HepG2 (cell line): ENCODE data around the gene ALKBH5. TPM values are rescaled to one million over a fixed set of nuclear protein-coding genes. Genes with fewer than 3 reads are reported as not detected.

Source experiments
- ADNP ChIP-seq: sonication (generic); formaldehyde crosslinking; IDR thresholded peaks from 2 replicates; pipeline ENCODE4 v1.4.0; 2020; ENCODE audit warnings: missing genetic modification reagents
- CHCHD3 ChIP-seq: sonication (generic); formaldehyde crosslinking; IDR thresholded peaks from 2 replicates; pipeline ENCODE4 v1.8.0; 2022; ENCODE audit warnings: mild to moderate bottlenecking, missing genetic modification reagents, moderate library complexity
- CREBL2 ChIP-seq: sonication (generic); formaldehyde crosslinking; IDR thresholded peaks from 2 replicates; pipeline ENCODE4 v1.8.1; 2023; ENCODE audit warnings: missing genetic modification reagents, mild to moderate bottlenecking, borderline replicate concordance
- DMAP1 ChIP-seq: IDR thresholded peaks from 2 replicates; pipeline ENCODE4 v1.6.1; 2016
- DNMT1 ChIP-seq: sonication (generic); formaldehyde crosslinking; IDR thresholded peaks from 2 replicates; pipeline ENCODE4 v1.5.1; 2020; ENCODE audit warnings: mild to moderate bottlenecking, missing genetic modification reagents
- DZIP1 ChIP-seq: sonication (generic); formaldehyde crosslinking; IDR thresholded peaks from 2 replicates; pipeline ENCODE4 v1.5.0; 2020; ENCODE audit warnings: mild to moderate bottlenecking, missing genetic modification reagents
- ELF4 ChIP-seq: sonication (generic); formaldehyde crosslinking; IDR thresholded peaks from 2 replicates; pipeline ENCODE4 v1.5.0; 2020; ENCODE audit warnings: missing genetic modification reagents, mild to moderate bottlenecking, moderate library complexity, borderline replicate concordance
- GPN1 ChIP-seq: sonication (generic); formaldehyde crosslinking; IDR thresholded peaks from 2 replicates; pipeline ENCODE4 v1.5.1; 2020; ENCODE audit warnings: missing genetic modification reagents, borderline replicate concordance
- JUND ChIP-seq: sonication (generic); formaldehyde crosslinking; IDR thresholded peaks from 2 replicates; pipeline ENCODE4 v1.8.0; 2022; ENCODE audit warnings: mild to moderate bottlenecking, missing genetic modification reagents
- SIN3A ChIP-seq: IDR thresholded peaks from 2 replicates; pipeline ENCODE4 v1.6.1; 2011; ENCODE audit warnings: low read depth, mild to moderate bottlenecking, control low read depth, low read length, borderline replicate concordance
- SUZ12 ChIP-seq: fragments of 150-350 bp; IDR thresholded peaks from 2 replicates; pipeline ENCODE4 v1.6.1; 2014; ENCODE audit warnings: low read depth, low read length
- ZNF280B ChIP-seq: sonication (generic); formaldehyde crosslinking; IDR thresholded peaks from 2 replicates; pipeline ENCODE4 v1.5.0; 2020; ENCODE audit warnings: missing genetic modification reagents, mild to moderate bottlenecking, borderline replicate concordance
- ZNF512B ChIP-seq: sonication (generic); formaldehyde crosslinking; IDR thresholded peaks from 2 replicates; pipeline ENCODE4 v1.5.1; 2020; ENCODE audit warnings: missing genetic modification reagents, mild to moderate bottlenecking, borderline replicate concordance
- ZNF782 ChIP-seq: sonication (generic); formaldehyde crosslinking; IDR thresholded peaks from 2 replicates; pipeline ENCODE4 v1.4.0; 2020; ENCODE audit warnings: missing genetic modification reagents, mild to moderate bottlenecking, borderline replicate concordance
- ZNF891 ChIP-seq: sonication (generic); formaldehyde crosslinking; IDR thresholded peaks from 2 replicates; pipeline ENCODE4 v1.5.0; 2020; ENCODE audit warnings: mild to moderate bottlenecking, missing genetic modification reagents
- polyA plus RNA-seq, 8 experiments: library from polyadenylated mRNA; depleted of rRNA in 3 of 8; stranded (reverse) in 7 of 8; unstranded in 1 of 8; fragments of >200 nt; fragmentation: Illumina TruSeq in 4 of 8; extraction: Trizol in 4 of 8; gene quantifications; 2 replicates each; pipeline versions ENCODE4 v1.2.1 to v1.2.3, GENCODE V29; 2011 to 2016; ENCODE audit warnings: low read depth in 4 of 8, missing spikeins in 1 of 8, mixed read lengths in 1 of 8; ENCODE audit not compliant: insufficient read depth in 1 of 8
- total RNA-seq, 5 experiments: library from RNA; depleted of rRNA; stranded (reverse); fragments of >200 nt; fragmentation: Illumina TruSeq; extraction: Trizol; gene quantifications; 2 replicates each; pipeline ENCODE4 v1.2.3, GENCODE V29; 2016; ENCODE audit warnings: low read depth in 1 of 5
- TF ChIP-seq, protein P1 (sequence below): sonication (generic); formaldehyde crosslinking; IDR thresholded peaks from 2 replicates; pipeline ENCODE4 v1.4.0; 2020; ENCODE audit warnings: mild to moderate bottlenecking, missing genetic modification reagents
- TF ChIP-seq, protein P2 (sequence below): sonication (generic); formaldehyde crosslinking; IDR thresholded peaks from 2 replicates; pipeline ENCODE4 v1.5.0; 2020; ENCODE audit warnings: missing genetic modification reagents, mild to moderate bottlenecking, borderline replicate concordance

The ALKBH5 gene
- total and polyA plus RNA-seq, 2 of the 13 experiments (the other 11 are each of a cell fraction or from before 2014, with no cell fraction given), result 68.9 to 76.9 TPM

- TF ChIP-seq DZIP1 (CRISPR knock-in tag), result no peak
- TF ChIP-seq ZNF512B, result no peak
- TF ChIP-seq DNMT1 (CRISPR knock-in tag), result no peak
- no peak for TF ChIP-seq CHCHD3 (CRISPR knock-in tag)
- no peak for TF ChIP-seq JUND
- no peak for TF ChIP-seq GPN1
- 0 out of 2 replicates have a peak, but pooled peaks have one; percentile 40 for TF ChIP-seq SIN3A
- TF ChIP-seq, protein P1, sequence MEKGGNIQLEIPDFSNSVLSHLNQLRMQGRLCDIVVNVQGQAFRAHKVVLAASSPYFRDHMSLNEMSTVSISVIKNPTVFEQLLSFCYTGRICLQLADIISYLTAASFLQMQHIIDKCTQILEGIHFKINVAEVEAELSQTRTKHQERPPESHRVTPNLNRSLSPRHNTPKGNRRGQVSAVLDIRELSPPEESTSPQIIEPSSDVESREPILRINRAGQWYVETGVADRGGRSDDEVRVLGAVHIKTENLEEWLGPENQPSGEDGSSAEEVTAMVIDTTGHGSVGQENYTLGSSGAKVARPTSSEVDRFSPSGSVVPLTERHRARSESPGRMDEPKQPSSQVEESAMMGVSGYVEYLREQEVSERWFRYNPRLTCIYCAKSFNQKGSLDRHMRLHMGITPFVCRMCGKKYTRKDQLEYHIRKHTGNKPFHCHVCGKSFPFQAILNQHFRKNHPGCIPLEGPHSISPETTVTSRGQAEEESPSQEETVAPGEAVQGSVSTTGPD, result no peak
- TF ChIP-seq DMAP1 (CRISPR knock-in tag), result peak; percentile 53; the same call in 1 of the 2 replicates
- TF ChIP-seq ADNP (CRISPR knock-in tag), result no peak
- no peak for TF ChIP-seq ZNF782 (CRISPR knock-in tag)
- no peak for TF ChIP-seq SUZ12
- TF ChIP-seq, protein P2, sequence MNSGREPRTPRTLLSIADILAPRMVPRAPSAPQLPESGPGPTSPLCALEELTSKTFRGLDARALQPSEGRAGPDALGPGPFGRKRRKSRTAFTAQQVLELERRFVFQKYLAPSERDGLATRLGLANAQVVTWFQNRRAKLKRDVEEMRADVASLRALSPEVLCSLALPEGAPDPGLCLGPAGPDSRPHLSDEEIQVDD (CRISPR knock-in tag), result no peak
- TF ChIP-seq ELF4 (CRISPR knock-in tag), result no peak; the same call in 1 of the 2 replicates
- TF ChIP-seq ZNF280B (CRISPR knock-in tag), result 0 out of 2 replicates have a peak, but pooled peaks have one; percentile 30
- peak; percentile 27; the same call in 1 of the 2 replicates for TF ChIP-seq CREBL2
- TF ChIP-seq ZNF891 (CRISPR knock-in tag), result no peak
These were observed 74.9 kb downstream of the ALKBH5 start, which contains the start of gene FLII (continued) for GRCh38 chr17:18258356-18259038.
